ENCODE data around the gene UBE2I.
A peak's percentile ranks its signal among the peaks of the same experiment; 100 is the strongest.

The UBE2I gene

DNA sequence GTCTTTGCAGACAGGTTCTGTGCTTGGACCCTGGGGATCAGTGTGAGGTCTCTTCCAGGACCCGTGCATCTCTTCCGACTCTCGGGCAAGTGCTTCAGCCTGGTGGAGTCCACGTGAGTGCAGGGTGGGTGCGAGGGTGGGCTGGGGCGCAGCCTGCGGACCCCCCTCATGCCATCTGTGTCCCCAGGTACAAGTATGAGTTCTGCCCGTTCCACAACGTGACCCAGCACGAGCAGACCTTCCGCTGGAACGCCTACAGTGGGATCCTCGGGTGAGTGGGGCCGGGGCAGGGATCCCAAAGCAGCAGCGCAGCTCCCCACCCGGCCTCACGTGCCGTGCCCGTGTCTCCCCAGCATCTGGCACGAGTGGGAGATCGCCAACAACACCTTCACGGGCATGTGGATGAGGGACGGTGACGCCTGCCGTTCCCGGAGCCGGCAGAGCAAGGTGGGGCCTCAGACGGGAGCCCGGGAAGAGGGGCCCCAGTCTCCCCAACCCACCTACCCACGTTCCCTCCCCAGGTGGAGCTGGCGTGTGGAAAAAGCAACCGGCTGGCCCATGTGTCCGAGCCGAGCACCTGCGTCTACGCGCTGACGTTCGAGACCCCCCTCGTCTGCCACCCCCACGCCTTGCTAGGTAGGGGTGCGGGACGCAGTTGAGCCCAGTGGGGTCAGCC is 52.4 kb downstream of the UBE2I start:
- Histone ChIP-seq H3K27ac (ENCODE audit: low read depth, low read length) (no peak overlapping the region), H3K79me2 (ENCODE audit: insufficient read depth, low read length) (no peaks in the 10 kb centered on the region), H3K9ac (ENCODE audit: low read length) (no peak overlapping the region), H3K4me2 (ENCODE audit: low read depth, low read length, poor library complexity, severe bottlenecking) (no peak overlapping the region), H3K36me3 (ENCODE audit: low read length) (no peaks in the 10 kb centered on the region), H3K27me3 (ENCODE audit: low read length) (no peaks in the 10 kb centered on the region), H2AFZ (ENCODE audit: low read depth, low read length, severe bottlenecking) (no peak overlapping the region), H3F3A (ENCODE audit: insufficient read depth) (peaks cover 4% of the 10 kb centered on the region; the same call in 1 of the 2 replicates), H3K9me3 (ENCODE audit: insufficient read depth, low read length) (no peaks in the 10 kb centered on the region), H3K9me2 (replicated peaks; ENCODE audit: insufficient read depth, low read length) (no peaks in the 10 kb centered on the region), H3K4me3 (ENCODE audit: insufficient read depth, low read length, poor library complexity, severe bottlenecking) (no peak overlapping the region), H4K20me1 (ENCODE audit: low read depth, low read length) (no peaks in the 10 kb centered on the region)
- TF ChIP-seq, protein P1, sequence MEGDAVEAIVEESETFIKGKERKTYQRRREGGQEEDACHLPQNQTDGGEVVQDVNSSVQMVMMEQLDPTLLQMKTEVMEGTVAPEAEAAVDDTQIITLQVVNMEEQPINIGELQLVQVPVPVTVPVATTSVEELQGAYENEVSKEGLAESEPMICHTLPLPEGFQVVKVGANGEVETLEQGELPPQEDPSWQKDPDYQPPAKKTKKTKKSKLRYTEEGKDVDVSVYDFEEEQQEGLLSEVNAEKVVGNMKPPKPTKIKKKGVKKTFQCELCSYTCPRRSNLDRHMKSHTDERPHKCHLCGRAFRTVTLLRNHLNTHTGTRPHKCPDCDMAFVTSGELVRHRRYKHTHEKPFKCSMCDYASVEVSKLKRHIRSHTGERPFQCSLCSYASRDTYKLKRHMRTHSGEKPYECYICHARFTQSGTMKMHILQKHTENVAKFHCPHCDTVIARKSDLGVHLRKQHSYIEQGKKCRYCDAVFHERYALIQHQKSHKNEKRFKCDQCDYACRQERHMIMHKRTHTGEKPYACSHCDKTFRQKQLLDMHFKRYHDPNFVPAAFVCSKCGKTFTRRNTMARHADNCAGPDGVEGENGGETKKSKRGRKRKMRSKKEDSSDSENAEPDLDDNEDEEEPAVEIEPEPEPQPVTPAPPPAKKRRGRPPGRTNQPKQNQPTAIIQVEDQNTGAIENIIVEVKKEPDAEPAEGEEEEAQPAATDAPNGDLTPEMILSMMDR (IDR thresholded peaks at IDR 0.05; ENCODE audit: insufficient read depth, low read length, poor library complexity, severe bottlenecking): no peak
- TF ChIP-seq EZH2phosphoT487 (conservative IDR thresholded peaks at IDR 0.05; ENCODE audit: low read length): no peak

DNA sequence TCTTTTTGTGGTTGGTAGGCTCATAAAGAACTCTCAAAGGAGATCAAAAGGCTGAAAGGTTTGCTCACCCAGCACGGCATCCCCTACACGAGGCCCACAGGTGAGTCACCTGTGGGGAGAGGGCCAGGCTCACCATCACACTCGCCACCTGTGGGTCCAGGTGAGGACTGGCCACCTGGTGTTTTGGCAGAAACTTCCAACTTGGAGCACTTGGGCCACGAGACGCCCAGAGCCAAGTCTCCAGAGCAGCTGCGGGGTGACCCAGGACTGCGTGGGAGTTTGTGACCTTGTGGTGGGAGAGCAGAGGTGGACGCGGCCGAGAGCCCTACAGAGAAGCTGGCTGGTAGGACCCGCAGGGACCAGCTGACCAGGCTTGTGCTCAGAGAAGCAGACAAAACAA is 53.4 kb downstream of the UBE2I start:
- Histone ChIP-seq H3K36me3 (ENCODE audit: low read length) (no peaks in the 10 kb centered on the region), H4K20me1 (ENCODE audit: low read depth, low read length) (no peaks in the 10 kb centered on the region)
- TF ChIP-seq, protein P1 (IDR thresholded peaks at IDR 0.05; ENCODE audit: insufficient read depth, low read length, poor library complexity, severe bottlenecking): no peak
- TF ChIP-seq EZH2phosphoT487 (conservative IDR thresholded peaks at IDR 0.05; ENCODE audit: low read length): no peak

DNA sequence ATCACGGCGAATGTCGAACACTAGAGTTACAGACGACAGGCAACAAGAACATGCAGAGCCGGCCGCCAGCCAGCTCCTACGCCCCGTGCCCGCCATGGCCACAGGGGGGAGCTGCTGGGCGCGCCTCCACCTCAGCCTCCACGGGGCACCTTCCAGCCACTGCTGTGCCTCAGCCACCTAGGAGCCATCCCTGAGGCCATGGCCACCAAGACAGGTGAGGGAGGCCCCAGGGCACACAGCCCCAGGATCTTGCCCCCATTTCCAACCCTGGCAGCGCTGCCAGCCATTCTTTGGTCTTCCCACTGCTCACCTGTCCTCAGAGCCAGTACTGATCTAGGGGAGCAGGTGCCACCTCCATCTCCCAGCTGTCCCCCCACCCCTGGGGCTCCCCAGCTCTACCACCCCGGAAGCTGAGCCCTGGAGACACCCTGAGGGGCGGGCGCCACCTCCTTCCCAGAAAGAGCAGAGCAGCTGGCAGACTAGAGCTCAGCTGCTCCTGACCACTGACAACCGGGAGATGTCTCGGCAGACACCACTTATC is 54.1 kb downstream of the UBE2I start:
- H3K36me3 ChIP-seq (ENCODE audit: low read length): no peaks in the 10 kb centered on the region
- H4K20me1 ChIP-seq (ENCODE audit: low read depth, low read length): no peaks in the 10 kb centered on the region

More for the DNA sequence above, 53.4 kb downstream of the UBE2I start:
- H3K27me3 ChIP-seq (ENCODE audit: low read length): no peaks in the 10 kb centered on the region
- H2AFZ ChIP-seq (ENCODE audit: low read depth, low read length, severe bottlenecking): no peak overlapping the region
- H3K4me3 ChIP-seq (ENCODE audit: insufficient read depth, low read length, poor library complexity, severe bottlenecking): no peak overlapping the region
- H3F3A ChIP-seq (ENCODE audit: insufficient read depth): peaks cover 4% of the 10 kb centered on the region; the same call in 1 of the 2 replicates
- H3K9me2 ChIP-seq (replicated peaks; ENCODE audit: insufficient read depth, low read length): no peaks in the 10 kb centered on the region
- no peaks in the 10 kb centered on the region for H3K79me2 ChIP-seq (ENCODE audit: insufficient read depth, low read length)
- H3K9me3 ChIP-seq (ENCODE audit: insufficient read depth, low read length): no peaks in the 10 kb centered on the region
- no peak overlapping the region for H3K4me2 ChIP-seq (ENCODE audit: low read depth, low read length, poor library complexity, severe bottlenecking)
- H3K9ac ChIP-seq (ENCODE audit: low read length): no peak overlapping the region
- no peak overlapping the region for H3K27ac ChIP-seq (ENCODE audit: low read depth, low read length)

More for the DNA sequence above, 54.1 kb downstream of the UBE2I start:
- Histone ChIP-seq H3K4me2 (ENCODE audit: low read depth, low read length, poor library complexity, severe bottlenecking) (no peak overlapping the region), H3F3A (ENCODE audit: insufficient read depth) (peaks cover under 1% of the 10 kb centered on the region; the same call in 1 of the 2 replicates), H3K9ac (ENCODE audit: low read length) (no peak overlapping the region), H3K27ac (ENCODE audit: low read depth, low read length) (no peak overlapping the region), H3K9me3 (ENCODE audit: insufficient read depth, low read length) (no peaks in the 10 kb centered on the region), H3K27me3 (ENCODE audit: low read length) (no peaks in the 10 kb centered on the region), H3K4me3 (ENCODE audit: insufficient read depth, low read length, poor library complexity, severe bottlenecking) (no peak overlapping the region), H3K79me2 (ENCODE audit: insufficient read depth, low read length) (no peaks in the 10 kb centered on the region), H3K9me2 (replicated peaks; ENCODE audit: insufficient read depth, low read length) (no peaks in the 10 kb centered on the region), H2AFZ (ENCODE audit: low read depth, low read length, severe bottlenecking) (no peak overlapping the region)
- no peak for TF ChIP-seq EZH2phosphoT487 (conservative IDR thresholded peaks at IDR 0.05; ENCODE audit: low read length)
- TF ChIP-seq, protein P1 (IDR thresholded peaks at IDR 0.05; ENCODE audit: insufficient read depth, low read length, poor library complexity, severe bottlenecking): peak; percentile 63

Data from SU-DHL-6 (cell line).